HepG2 (cell line): Measurements from ENCODE around the gene PAQR3. TPM values are rescaled to one million over a fixed set of nuclear protein-coding genes. Genes with fewer than 3 reads are reported as not detected.

ENCODE experiments used
- ATAC-seq: fragments of 200-7000 bp; cut with Tn5 transposase; 3 replicates; pipeline ENCODE4 v1.9.1; 2020; ENCODE audit warnings: mild to moderate bottlenecking, moderate library complexity
- BruUV-seq: library from RNA; stranded (reverse); fragments of 400-500 nt; replicated peaks from 2 replicates; lab custom pipeline; 2021; lab: Mats Ljungman, UMichigan
- CTCF ChIA-PET: fragments of 300-600 bp; formaldehyde crosslinking; extraction: SDS; loops from one replicate; lab custom pipeline; 2021; ENCODE audit warnings: low total read pairs, inconsistent platforms, low intra/inter-chr PET ratio; lab: Yijun Ruan, JAX
- POLR2A ChIA-PET: fragments of 350-600 bp; sonication (Branson Sonifier 250); formaldehyde crosslinking; loops from one replicate; lab custom pipeline; 2020; ENCODE audit warnings: antibody characterized with exemption, inconsistent platforms; lab: Yijun Ruan, JAX
- DNase-seq: peaks from one replicate; pipeline ENCODE4 v3.0.0-alpha.2; 2015; ENCODE audit warnings: low spot score
- FAIRE-seq: peaks from 3 replicates; lab custom pipeline; 2011; peaks lifted over from hg19 to GRCh38; lab: Jason Lieb, UNC
- H2AFZ ChIP-seq: one replicate; pipeline ENCODE4 v1.6.1; 2011; ENCODE audit warnings: low read length, inconsistent platforms
- H3K27ac ChIP-seq: fragments of 300-600 bp; 3 replicates; pipeline ENCODE4 v1.8.0; 2011; ENCODE audit warnings: mixed run types, mild to moderate bottlenecking, mixed read lengths, low read length, inconsistent platforms; ENCODE audit not compliant: insufficient read depth; ENCODE audit errors: extremely low read length
- H3K27me3 ChIP-seq, 2 experiments: fragments of 200-600 bp in 1 of 2; 2 replicates in 1 of 2; 3 replicates in 1 of 2; pipeline versions ENCODE4 v1.6.0 to v1.8.0; 2011; ENCODE audit warnings: low read length in 2 of 2, mild to moderate bottlenecking in 2 of 2, moderate library complexity in 2 of 2, inconsistent platforms in 1 of 2; ENCODE audit not compliant: insufficient read depth in 2 of 2, control insufficient read depth in 1 of 2
- H3K36me3 ChIP-seq, 2 experiments: fragments of 200-600 bp in 1 of 2; replicated peaks in 1 of 2; 2 replicates in 1 of 2; 3 replicates in 1 of 2; pipeline versions ENCODE4 v1.5.1 to v1.8.0; 2011; ENCODE audit warnings: low read length in 2 of 2, inconsistent platforms in 1 of 2; ENCODE audit not compliant: insufficient read depth in 2 of 2, control insufficient read depth in 1 of 2
- H3K4me1 ChIP-seq: 2 replicates; pipeline ENCODE4 v1.5.1; 2012; ENCODE audit warnings: low read length, inconsistent platforms; ENCODE audit not compliant: insufficient read depth
- H3K4me2 ChIP-seq: 2 replicates; pipeline ENCODE4 v1.6.0; 2011; ENCODE audit warnings: low read depth, low read length, inconsistent platforms
- H3K4me3 ChIP-seq, 3 experiments: fragments of 200-600 bp in 1 of 3; sonication (generic), shearing (Covaris generic) in 1 of 3; replicated peaks in 1 of 3; 2 replicates each; pipeline ENCODE4 v1.5.1; 2011 to 2016; ENCODE audit warnings: low read length in 3 of 3, inconsistent platforms in 2 of 3, low read depth in 2 of 3, mild to moderate bottlenecking in 2 of 3, control low read depth in 1 of 3, mixed read lengths in 1 of 3; ENCODE audit not compliant: insufficient read depth in 1 of 3
- H3K79me2 ChIP-seq: one replicate; pipeline ENCODE4 v1.6.1; 2011; ENCODE audit warnings: low read length, inconsistent platforms; ENCODE audit not compliant: insufficient read depth
- H3K9ac ChIP-seq: 2 replicates; pipeline ENCODE4 v1.6.0; 2011; ENCODE audit warnings: mild to moderate bottlenecking, low read depth, low read length, inconsistent platforms; ENCODE audit not compliant: insufficient read depth
- H3K9me3 ChIP-seq: 2 replicates; pipeline ENCODE4 v1.5.1; 2012; ENCODE audit warnings: mild to moderate bottlenecking, low read length
- H4K20me1 ChIP-seq: 2 replicates; pipeline ENCODE4 v1.6.0; 2011; ENCODE audit warnings: inconsistent platforms, mild to moderate bottlenecking, low read length, moderate library complexity; ENCODE audit not compliant: insufficient read depth
- CREM ChIP-seq, 2 experiments: sonication (generic) in 1 of 2; formaldehyde crosslinking in 1 of 2; IDR thresholded peaks; 2 replicates each; pipeline versions ENCODE4 v1.4.0 to v1.6.1; 2016 to 2020; ENCODE audit warnings: antibody characterized with exemption in 1 of 2, mild to moderate bottlenecking in 1 of 2, missing genetic modification reagents in 1 of 2
- KMT2B ChIP-seq: IDR thresholded peaks from 2 replicates; pipeline ENCODE4 v1.6.1; 2016; ENCODE audit warnings: missing genetic modification reagents, missing compliant biosample characterization
- MEF2D ChIP-seq: sonication (generic); formaldehyde crosslinking; IDR thresholded peaks from 2 replicates; pipeline ENCODE4 v1.5.1; 2020; ENCODE audit warnings: mild to moderate bottlenecking, missing genetic modification reagents
- NR2C2 ChIP-seq: sonication (generic); formaldehyde crosslinking; IDR thresholded peaks from 2 replicates; pipeline ENCODE4 v1.4.0; 2020; ENCODE audit warnings: missing genetic modification reagents, mild to moderate bottlenecking, moderate library complexity, borderline replicate concordance
- PBX2 ChIP-seq: IDR thresholded peaks from 2 replicates; pipeline ENCODE4 v1.6.1; 2016; ENCODE audit warnings: control low read depth
- RBFOX2 ChIP-seq: fragments of 200-400 bp; formaldehyde crosslinking; IDR thresholded peaks from 2 replicates; pipeline ENCODE4 v1.6.1; 2017; ENCODE audit warnings: low read depth, mild to moderate bottlenecking, low read length
- SMAD3 ChIP-seq: sonication (generic); formaldehyde crosslinking; IDR thresholded peaks from 2 replicates; pipeline ENCODE4 v1.4.0; 2020; ENCODE audit warnings: missing genetic modification reagents
- ZNF17 ChIP-seq: sonication (generic); formaldehyde crosslinking; IDR thresholded peaks from 2 replicates; pipeline ENCODE4 v1.5.0; 2020; ENCODE audit warnings: mild to moderate bottlenecking, missing genetic modification reagents
- ZNF432 ChIP-seq: sonication (generic); formaldehyde crosslinking; IDR thresholded peaks from 2 replicates; pipeline ENCODE4 v1.5.0; 2020; ENCODE audit warnings: missing genetic modification reagents, mild to moderate bottlenecking, borderline replicate concordance
- ZNF646 ChIP-seq: sonication (generic); formaldehyde crosslinking; IDR thresholded peaks from 2 replicates; pipeline ENCODE4 v1.9.0; 2021; ENCODE audit warnings: mild to moderate bottlenecking, missing genetic modification reagents
- ZNF691 ChIP-seq: sonication (generic); formaldehyde crosslinking; IDR thresholded peaks from 2 replicates; pipeline ENCODE4 v1.4.0; 2020; ENCODE audit warnings: missing genetic modification reagents, low read depth, mild to moderate bottlenecking, borderline replicate concordance
- ZNF703 ChIP-seq: sonication (generic); formaldehyde crosslinking; IDR thresholded peaks from 2 replicates; pipeline ENCODE4 v1.5.1; 2020; ENCODE audit warnings: missing genetic modification reagents, mild to moderate bottlenecking, moderate library complexity, borderline replicate concordance
- ZSCAN5A ChIP-seq: sonication (generic); formaldehyde crosslinking; IDR thresholded peaks from 2 replicates; pipeline ENCODE4 v1.8.0; 2022; ENCODE audit warnings: mild to moderate bottlenecking, missing genetic modification reagents, borderline replicate concordance
- in situ Hi-C: cut with HindIII; loops from 2 replicates; pipeline ENCODE4 v1.10.0; 2017; ENCODE audit warnings: low pct_unique_long_range_greater_than_20kb; ENCODE audit not compliant: extremely low pct_ligation_motif_present
- intact Hi-C: fragments of 100-400 bp; cut with micrococcal nuclease; formaldehyde crosslinking; loops from one replicate; pipeline ENCODE4 v1.10.0; 2022; ENCODE audit not compliant: unreplicated experiment
- polyA plus RNA-seq, 8 experiments: library from polyadenylated mRNA; depleted of rRNA in 3 of 8; stranded (reverse) in 7 of 8; unstranded in 1 of 8; fragments of >200 nt; fragmentation: Illumina TruSeq in 4 of 8; extraction: Trizol in 4 of 8; gene quantifications; 2 replicates each; pipeline versions ENCODE4 v1.2.1 to v1.2.3, GENCODE V29; 2011 to 2016; ENCODE audit warnings: low read depth in 4 of 8, missing spikeins in 1 of 8, mixed read lengths in 1 of 8; ENCODE audit not compliant: insufficient read depth in 1 of 8
- total RNA-seq, 5 experiments: library from RNA; depleted of rRNA; stranded (reverse); fragments of >200 nt; fragmentation: Illumina TruSeq; extraction: Trizol; gene quantifications; 2 replicates each; pipeline ENCODE4 v1.2.3, GENCODE V29; 2016; ENCODE audit warnings: low read depth in 1 of 5

The PAQR3 gene
- total and polyA plus RNA-seq, 2 of the 13 experiments (the other 11 are each of a cell fraction or from before 2014, with no cell fraction given): 9.9 to 13.6 TPM

- TF ChIP-seq MEF2D (CRISPR knock-in tag) (no peak), CREM (IDR thresholded peaks at IDR 0.05) (no peak), CREM (CRISPR knock-in tag; IDR thresholded peaks at IDR 0.05) (no peak)
Observed at GRCh38 chr4:78885598-78885997, 53.6 kb downstream of the PAQR3 start (continued).

GRCh38 chr4:78880874-78881492, 58.3 kb downstream of the PAQR3 start:
- FAIRE-seq (no peak), DNase-seq (no peak), ATAC-seq (no peak)
- no peaks in the 10 kb centered on the region for H3K9me3 ChIP-seq
- in situ Hi-C loops: no loop called here
- no peaks in the 10 kb centered on the region for H3K79me2 ChIP-seq
- H3K27ac ChIP-seq: no peak overlapping the region
- H3K27me3 ChIP-seq: no peaks in the 10 kb centered on the region
- H2AFZ ChIP-seq: no peak overlapping the region
- H3K4me1 ChIP-seq: no peaks in the 10 kb centered on the region
- CTCF ChIA-PET: no interaction called here
- H4K20me1 ChIP-seq: no peaks in the 10 kb centered on the region
- POLR2A ChIA-PET: no interaction called here
- H3K36me3 ChIP-seq: 0 out of 5 replicates have a peak, but pooled peaks cover 0 to 4% of the 10 kb centered on the region in 2 experiments
- intact Hi-C loops: no loop called here
- no peak overlapping the region for H3K4me3 ChIP-seq
- no TSS peak for BruUV-seq
- no peak overlapping the region for H3K4me2 ChIP-seq
- H3K9ac ChIP-seq: no peak overlapping the region
- no peak for TF ChIP-seq ZNF691
- TF ChIP-seq ZNF17: no peak
- TF ChIP-seq ZNF646 (CRISPR knock-in tag): no peak
- no peak for TF ChIP-seq ZSCAN5A (CRISPR knock-in tag)
- TF ChIP-seq ZNF432 (CRISPR knock-in tag): no peak
- TF ChIP-seq RBFOX2: no peak
- no peak for TF ChIP-seq KMT2B (CRISPR knock-in tag)
- no peak for TF ChIP-seq ZNF703 (CRISPR knock-in tag)
- TF ChIP-seq PBX2 (CRISPR knock-in tag): no peak
- TF ChIP-seq NR2C2 (CRISPR knock-in tag): no peak
- no peak for TF ChIP-seq SMAD3 (CRISPR knock-in tag)
